A549 (cell line): ENCODE measurements around the gene KCNF1. TPM values are rescaled to one million over a fixed set of nuclear protein-coding genes. Genes with fewer than 3 reads are reported as not detected.

ENCODE experiments used
- ATAC-seq, 2 experiments: fragments of 200-7000 bp in 1 of 2; fragments of >200 bp in 1 of 2; cut with Nextera tagmentation in 1 of 2; cut with Tn5 transposase in 1 of 2; 3 replicates each; pipeline versions ENCODE4 v1.8.0 to v1.9.1; 2018 to 2020; ENCODE audit warnings: mild to moderate bottlenecking in 1 of 2, moderate library complexity in 1 of 2
- CTCF ChIA-PET: fragments of 300-600 bp; sonication (Branson Sonifier 250); formaldehyde crosslinking; extraction: SDS; loops from one replicate; lab custom pipeline; 2021; ENCODE audit warnings: antibody characterized with exemption, inconsistent platforms; lab: Yijun Ruan, JAX
- POLR2A ChIA-PET: fragments of 350-600 bp; formaldehyde crosslinking; extraction: SDS; loops from one replicate; lab custom pipeline; 2021; ENCODE audit warnings: antibody characterized with exemption, inconsistent platforms; lab: Yijun Ruan, JAX
- DNase-seq, 2 experiments: peaks; one replicate each; pipeline versions ENCODE4 v3.0.0 to v3.0.0-alpha.2; 2011 to 2016; ENCODE audit warnings: low read depth in 1 of 2, low spot score in 1 of 2
- FAIRE-seq: peaks from 2 replicates; lab custom pipeline; 2011; peaks lifted over from hg19 to GRCh38; lab: Jason Lieb, UNC
- H3K27ac ChIP-seq, 2 experiments: fragments of >200 bp; sonication (Bioruptor Twin); formaldehyde crosslinking; 3 replicates each; pipeline ENCODE4 v1.5.1; 2016 to 2017
- H3K4me1 ChIP-seq: fragments of >200 bp; sonication (Bioruptor Twin); formaldehyde crosslinking; 3 replicates; pipeline ENCODE4 v1.6.1; 2016
- H3K4me2 ChIP-seq: fragments of >200 bp; sonication (Bioruptor Twin); formaldehyde crosslinking; 3 replicates; pipeline ENCODE4 v1.6.1; 2016
- H3K4me3 ChIP-seq: fragments of >200 bp; sonication (Bioruptor Twin); formaldehyde crosslinking; 3 replicates; pipeline ENCODE4 v1.5.1; 2016
- H3K9me3 ChIP-seq: fragments of >200 bp; sonication (Bioruptor Twin); formaldehyde crosslinking; 3 replicates; pipeline ENCODE4 v1.6.1; 2016
- BCL3 ChIP-seq: fragments of >200 bp; sonication (Bioruptor Twin); formaldehyde crosslinking; IDR thresholded peaks from 3 replicates; pipeline ENCODE4 v1.6.1; 2016
- CBX2 ChIP-seq: fragments of 200-600 bp; sonication (generic); IDR thresholded peaks from 2 replicates; pipeline ENCODE4 v1.6.1; 2016; ENCODE audit warnings: low read depth, mild to moderate bottlenecking, borderline replicate concordance
- CBX8 ChIP-seq: fragments of 200-600 bp; sonication (generic); IDR thresholded peaks from 2 replicates; pipeline ENCODE4 v1.6.1; 2016
- CEBPB ChIP-seq, 2 experiments: fragments of >200 bp in 1 of 2; sonication (Bioruptor Twin) in 1 of 2; formaldehyde crosslinking in 1 of 2; IDR thresholded peaks; 2 replicates each; pipeline ENCODE4 v1.6.1; 2012 to 2016
- CTCF ChIP-seq: fragments of >200 bp; sonication (Bioruptor Twin); formaldehyde crosslinking; IDR thresholded peaks from 3 replicates; pipeline ENCODE4 v1.5.1; 2016
- E2F6 ChIP-seq: IDR thresholded peaks from 2 replicates; pipeline ENCODE4 v1.6.1; 2012; ENCODE audit warnings: low read depth, borderline replicate concordance
- ELK1 ChIP-seq: fragments of 150-350 bp; IDR thresholded peaks from 2 replicates; pipeline ENCODE4 v1.6.1; 2014; ENCODE audit warnings: low read depth, mild to moderate bottlenecking, low read length
- EP300 ChIP-seq, 2 experiments: fragments of >200 bp; sonication (Bioruptor Twin); formaldehyde crosslinking; IDR thresholded peaks; 2 replicates in 1 of 2; 3 replicates in 1 of 2; pipeline ENCODE4 v1.6.1; 2016 to 2017
- ESRRA ChIP-seq: fragments of 150-350 bp; IDR thresholded peaks from 2 replicates; pipeline ENCODE4 v1.6.1; 2014; ENCODE audit warnings: mild to moderate bottlenecking, low read length, borderline replicate concordance
- GATA3 ChIP-seq: IDR thresholded peaks from 2 replicates; pipeline ENCODE4 v1.6.1; 2012; ENCODE audit warnings: borderline replicate concordance
- HDAC2 ChIP-seq: fragments of 200-600 bp; sonication (generic); IDR thresholded peaks from 2 replicates; pipeline ENCODE4 v1.6.1; 2016
- HMGXB4 ChIP-seq: fragments of 250-450 bp; sonication (Bioruptor Pico); IDR thresholded peaks from 2 replicates; pipeline ENCODE4 v1.5.0; 2021; ENCODE audit warnings: mild to moderate bottlenecking, moderate library complexity, borderline replicate concordance
- HOXB13 ChIP-seq: fragments of 250-450 bp; sonication (Bioruptor Pico); IDR thresholded peaks from 2 replicates; pipeline ENCODE4 v1.5.0; 2020; ENCODE audit warnings: low read depth, mild to moderate bottlenecking, moderate library complexity
- JUNB ChIP-seq: fragments of >200 bp; sonication (Bioruptor Twin); formaldehyde crosslinking; IDR thresholded peaks from 2 replicates; pipeline ENCODE4 v1.6.1; 2016
- KDM1A ChIP-seq: fragments of 200-600 bp; sonication (generic); IDR thresholded peaks from 2 replicates; pipeline ENCODE4 v1.6.1; 2016; ENCODE audit warnings: low read depth, mild to moderate bottlenecking
- KDM5A ChIP-seq: fragments of 200-600 bp; sonication (generic); IDR thresholded peaks from 2 replicates; pipeline ENCODE4 v1.6.1; 2016; ENCODE audit warnings: antibody characterized with exemption, mild to moderate bottlenecking
- MAFK ChIP-seq: fragments of 450-650 bp; IDR thresholded peaks from 2 replicates; pipeline ENCODE4 v1.6.1; 2014; ENCODE audit not compliant: partially characterized antibody
- MAZ ChIP-seq: fragments of 150-350 bp; IDR thresholded peaks from 2 replicates; pipeline ENCODE4 v1.6.1; 2014; ENCODE audit warnings: antibody characterized with exemption, low read depth, low read length, borderline replicate concordance
- MYC ChIP-seq: IDR thresholded peaks from 2 replicates; pipeline ENCODE4 v1.6.1; 2012; ENCODE audit warnings: mild to moderate bottlenecking, inconsistent platforms, low read length, improper control_type of control experiment, borderline replicate concordance
- NFE2L2 ChIP-seq: fragments of 150-350 bp; conservative IDR thresholded peaks from 2 replicates; pipeline ENCODE4 v1.6.1; 2014; ENCODE audit warnings: low read length
- NPAS2 ChIP-seq: fragments of 250-450 bp; sonication (Bioruptor Pico); IDR thresholded peaks from 2 replicates; pipeline ENCODE4 v1.8.0; 2022; ENCODE audit warnings: mild to moderate bottlenecking, moderate library complexity, borderline replicate concordance
- POLR2A ChIP-seq: IDR thresholded peaks from 2 replicates; pipeline ENCODE4 v1.6.1; 2012; ENCODE audit warnings: mild to moderate bottlenecking, low read length
- RAD21 ChIP-seq, 2 experiments: fragments of >200 bp in 1 of 2; sonication (Bioruptor Twin) in 1 of 2; formaldehyde crosslinking in 1 of 2; IDR thresholded peaks in 1 of 2; conservative IDR thresholded peaks in 1 of 2; 2 replicates in 1 of 2; 3 replicates in 1 of 2; pipeline ENCODE4 v1.6.1; 2012 to 2018; ENCODE audit warnings: inconsistent platforms in 1 of 2
- RCOR1 ChIP-seq: fragments of 150-350 bp; IDR thresholded peaks from 2 replicates; pipeline ENCODE4 v1.6.1; 2014; ENCODE audit warnings: antibody characterized with exemption, low read length, low read depth
- RFX5 ChIP-seq: fragments of 450-650 bp; IDR thresholded peaks from 2 replicates; pipeline ENCODE4 v1.7.1; 2014; ENCODE audit warnings: antibody characterized with exemption, mild to moderate bottlenecking, moderate library complexity
- SMC3 ChIP-seq: fragments of >200 bp; sonication (Bioruptor Twin); formaldehyde crosslinking; IDR thresholded peaks from 3 replicates; pipeline ENCODE4 v1.6.1; 2018; ENCODE audit warnings: inconsistent platforms
- TFCP2L1 ChIP-seq: fragments of 250-450 bp; sonication (Bioruptor Pico); IDR thresholded peaks from 2 replicates; pipeline ENCODE4 v1.5.0; 2021; ENCODE audit warnings: mild to moderate bottlenecking
- USF2 ChIP-seq: fragments of 450-650 bp; IDR thresholded peaks from 2 replicates; pipeline ENCODE4 v1.6.1; 2014; ENCODE audit warnings: antibody characterized with exemption
- ZC3H11A ChIP-seq: fragments of 450-650 bp; IDR thresholded peaks from 2 replicates; pipeline ENCODE4 v1.6.1; 2014; ENCODE audit warnings: antibody characterized with exemption, mild to moderate bottlenecking
- ZFP36 ChIP-seq: fragments of 450-650 bp; IDR thresholded peaks from 2 replicates; pipeline ENCODE4 v1.6.1; 2014; ENCODE audit warnings: borderline replicate concordance; ENCODE audit not compliant: partially characterized antibody
- ZNF302 ChIP-seq: fragments of 250-450 bp; sonication (Bioruptor Pico); IDR thresholded peaks from 2 replicates; pipeline ENCODE4 v1.9.0; 2021; ENCODE audit warnings: inconsistent platforms, mild to moderate bottlenecking, moderate library complexity
- ZSCAN20 ChIP-seq: fragments of 250-450 bp; sonication (Bioruptor Pico); IDR thresholded peaks from 2 replicates; pipeline ENCODE4 v1.8.0; 2022; ENCODE audit warnings: mild to moderate bottlenecking, moderate library complexity
- WGBS: methylation state at CpG from one replicate; pipeline ENCODE4 v1.1.6; 2017; ENCODE audit errors: missing lambda C conversion rate; 5-methylcytosine and 5-hydroxymethylcytosine counted together
- polyA plus RNA-seq, 4 experiments: library from polyadenylated mRNA; depleted of rRNA in 3 of 4; stranded (reverse); fragments of >200 nt; fragmentation: RNase III in 1 of 4; extraction: RNeasy Plus Mini Kit Qiagen cat#74134 plus additional on column Dnase treatment in 1 of 4; gene quantifications; 2 replicates in 3 of 4; 3 replicates in 1 of 4; pipeline ENCODE4 v1.2.3, GENCODE V29; 2011 to 2017

The KCNF1 gene
- polyA plus RNA-seq, 2 of the 4 experiments (the other 2 are of a cell fraction): 3.7 to 4.4 TPM

- Histone ChIP-seq H3K4me3 (no peak overlapping the region), H3K4me1 (peaks cover 48% of the 10 kb centered on the region), H3K9me3 (peaks cover 29% of the 10 kb centered on the region), H3K27ac (peak overlapping the region; percentile 87 to 93), H3K4me2 (peak overlapping the region; percentile 73)
- ATAC-seq (peak; percentile 97 to 99), DNase-seq (peak; percentile 99), FAIRE-seq (peak; percentile 100)
- POLR2A ChIA-PET: interaction anchor here (0.9 to 1.0 kb wide), 2 partner anchors 25 to 219 kb away, joined by 3 to 7 read pairs; partner anchors contain the start of genes KCNF1 and SLC66A3
- WGBS: 5% methylated on average over 17 of the region's 17 CpGs
- CTCF ChIA-PET: interaction anchor here (0.9 to 1.4 kb wide), 3 partner anchors 11 to 646 kb away, joined by 3 to 6 read pairs (median 5); no protein-coding TSS in a partner anchor
- no peak for TF ChIP-seq POLR2A
- TF ChIP-seq ZFP36: peak; percentile 93
- no peak for TF ChIP-seq CBX2
- peak; percentile 88 for TF ChIP-seq MAFK
- 0 out of 2 replicates have a peak, but pooled peaks have one; percentile 69 for TF ChIP-seq ZSCAN20 (CRISPR knock-in tag)
- peak; percentile 73 to 86 for TF ChIP-seq CEBPB (IDR thresholded peaks at IDR 0.05)
- peak; percentile 47 to 72 for TF ChIP-seq RAD21 (conservative IDR thresholded peaks at IDR 0.05 in 1 of 2, IDR thresholded peaks at IDR 0.05 in 1 of 2)
- no peak for TF ChIP-seq RFX5
- TF ChIP-seq ZC3H11A: no peak
- peak; percentile 76 for TF ChIP-seq NFE2L2
- no peak for TF ChIP-seq MYC
- TF ChIP-seq ZNF302 (CRISPR knock-in tag): no peak
- peak; percentile 91 to 93; a peak in 4 of 5 replicates for TF ChIP-seq EP300 (IDR thresholded peaks at IDR 0.05)
- peak; percentile 97 for TF ChIP-seq BCL3
- no peak for TF ChIP-seq KDM5A
- TF ChIP-seq NPAS2 (CRISPR knock-in tag): no peak
- TF ChIP-seq SMC3: peak; percentile 51
- TF ChIP-seq HOXB13 (CRISPR knock-in tag): peak; percentile 17; the same call in 1 of the 2 replicates
- TF ChIP-seq USF2: no peak
- TF ChIP-seq RCOR1: peak; percentile 73; the same call in 1 of the 2 replicates
- 0 out of 2 replicates have a peak, but pooled peaks have one; percentile 61 for TF ChIP-seq E2F6
- no peak for TF ChIP-seq ELK1
- no peak for TF ChIP-seq CTCF
- TF ChIP-seq ESRRA: no peak
- TF ChIP-seq MAZ: no peak
- peak; percentile 91; the same call in 1 of the 2 replicates for TF ChIP-seq HDAC2
- no peak for TF ChIP-seq CBX8
- no peak for TF ChIP-seq HMGXB4
- TF ChIP-seq GATA3: peak; percentile 93
- TF ChIP-seq TFCP2L1 (CRISPR knock-in tag): no peak
- peak; percentile 100 for TF ChIP-seq JUNB
- peak; percentile 98 for TF ChIP-seq KDM1A
Observed at GRCh38 chr2:10935953-10936942, 24.5 kb downstream of the KCNF1 start.
